Mammary epithelial cell (primary cell): ENCODE measurements around the gene EXOSC10.

Experiments
- CTCF ChIP-seq, 2 donors: IDR thresholded peaks in 1 of 2; conservative IDR thresholded peaks in 1 of 2; 2 replicates each; pipeline ENCODE4 v1.5.1; 2011 to 2012; ENCODE audit warnings: inconsistent platforms in 2 of 2, low read length in 2 of 2, mild to moderate bottlenecking in 2 of 2, control low read depth in 1 of 2, low read depth in 1 of 2; ENCODE audit not compliant: insufficient read depth in 1 of 2; ENCODE audit errors: extremely low read depth in 1 of 2
- EZH2 ChIP-seq: IDR thresholded peaks from 2 replicates; pipeline ENCODE4 v1.6.1; 2012; ENCODE audit warnings: low read length, inconsistent platforms, borderline replicate concordance

DNA sequence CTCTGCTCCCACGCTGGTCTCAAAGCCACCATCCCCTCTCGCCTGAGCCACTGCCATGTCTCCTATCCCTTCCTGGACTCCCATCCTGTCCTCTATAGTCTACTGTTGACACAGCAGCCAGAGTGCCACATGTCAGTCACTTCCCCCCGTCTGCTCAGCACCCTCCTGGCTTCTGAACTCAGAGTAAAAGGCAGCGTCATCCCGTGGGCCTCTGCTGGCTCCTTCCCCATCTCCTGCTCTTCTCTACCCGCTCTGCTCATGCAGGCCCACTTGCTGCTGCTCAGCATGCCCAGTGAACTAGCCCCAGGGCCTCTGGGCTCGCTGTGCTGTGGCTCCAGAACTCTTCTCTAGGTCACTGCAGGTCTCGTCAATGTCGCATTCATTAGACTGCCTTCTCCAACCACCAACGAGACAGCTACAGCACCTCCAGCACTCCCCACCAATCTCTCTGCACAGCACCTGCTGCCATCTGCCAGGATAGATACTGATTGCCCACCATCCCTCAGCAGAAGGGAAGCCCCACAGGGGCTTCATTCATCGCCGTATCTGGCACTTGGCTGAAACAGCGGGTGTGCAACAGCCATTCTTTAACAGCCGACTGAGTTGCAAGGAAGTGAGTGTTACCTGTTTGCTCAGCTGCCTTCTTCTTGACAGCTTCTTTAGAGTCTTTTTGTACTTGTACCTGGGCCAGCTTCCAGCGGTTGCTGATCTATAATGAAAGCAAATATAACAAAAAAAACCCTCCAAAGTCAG is 28.0 kb downstream of the EXOSC10 start:
- TF ChIP-seq EZH2 (no peak), CTCF (conservative IDR thresholded peaks at IDR 0.05 in 1 of 2, IDR thresholded peaks at IDR 0.05 in 1 of 2; ENCODE audit: extremely low read depth in 1 of 2, insufficient read depth in 1 of 2, low read depth in 1 of 2, low read length in 2 of 2) (no peak)
